Neural cell (in vitro differentiated cells): Measurements from ENCODE around the gene UBD.

Experiments used
- CTCF ChIP-seq: fragments of 450-650 bp; IDR thresholded peaks from 2 replicates; pipeline ENCODE4 v1.5.1; 2014; ENCODE audit warnings: antibody characterized with exemption, mild to moderate bottlenecking, moderate library complexity; ENCODE audit not compliant: poor library complexity, severe bottlenecking
- EZH2 ChIP-seq: fragments of 200-600, 300-800 bp; shearing (Covaris generic), sonication (generic); IDR thresholded peaks from 2 replicates; pipeline ENCODE4 v1.6.1; 2014; ENCODE audit warnings: antibody characterized with exemption, low read length, borderline replicate concordance, mild to moderate bottlenecking; ENCODE audit not compliant: insufficient read depth, poor library complexity, severe bottlenecking
- POLR2AphosphoS5 ChIP-seq: IDR thresholded peaks from 2 replicates; pipeline ENCODE4 v1.6.1; 2012
- RAD21 ChIP-seq: fragments of 450-650 bp; conservative IDR thresholded peaks from 2 replicates; pipeline ENCODE4 v1.6.1; 2014; ENCODE audit warnings: antibody characterized with exemption, mild to moderate bottlenecking, moderate library complexity
- REST ChIP-seq: IDR thresholded peaks from 2 replicates; pipeline ENCODE4 v1.6.1; 2012; ENCODE audit warnings: borderline replicate concordance
- SMC3 ChIP-seq: fragments of 450-650 bp; conservative IDR thresholded peaks from 2 replicates; pipeline ENCODE4 v1.6.1; 2014; ENCODE audit warnings: antibody characterized with exemption, mild to moderate bottlenecking, moderate library complexity; ENCODE audit not compliant: poor library complexity
- TAF1 ChIP-seq: IDR thresholded peaks from 2 replicates; pipeline ENCODE4 v1.6.1; 2012; ENCODE audit warnings: low read depth

- TF ChIP-seq CTCF: no peak
- TF ChIP-seq RAD21: no peak
- no peak for TF ChIP-seq EZH2
- no peak for TF ChIP-seq POLR2AphosphoS5
- TF ChIP-seq TAF1: no peak
- TF ChIP-seq SMC3: no peak
- TF ChIP-seq REST: no peak
Observed at GRCh38 chr6:29584821-29585220, 25.3 kb upstream of the UBD start, which contains the start of gene OR2H2.
